ENCODE data around the gene SLC32A1. TPM values are rescaled to one million over a fixed set of nuclear protein-coding genes. Genes with fewer than 3 reads are reported as not detected.

Gene SLC32A1
- total RNA-seq, 2 experiments from 2014 or later = not detected

GRCh38 chr20:38735172-38735571 is 10.9 kb downstream of the SLC32A1 start:
- ChIA-PET POLR2A (no interaction called here), CTCF (interaction anchor here (0.7 to 1.5 kb wide), 3 partner anchors 8 to 195 kb away, joined by 3 to 7 read pairs (median 3); no protein-coding TSS in a partner anchor)
- Mint-ChIP-seq H3K4me1 (ENCODE audit: low read depth) (peaks cover 13% of the 10 kb centered on the region), H3K27me3 (peaks cover 62% of the 10 kb centered on the region), H3K4me3 (no peak overlapping the region), H3K9me3 (no peaks in the 10 kb centered on the region), H3K27ac (no peak overlapping the region), H3K36me3 (ENCODE audit: low read depth) (no peaks in the 10 kb centered on the region)
- DNase-seq = no peak
- ATAC-seq = no peak
- TF ChIP-seq CTCF (IDR thresholded peaks at IDR 0.05) = no peak
- intact Hi-C loops (cut with micrococcal nuclease) = no loop called here

GRCh38 chr20:38737887-38738286 is 13.6 kb downstream of the SLC32A1 start:
- Mint-ChIP-seq H3K36me3 (ENCODE audit: low read depth) (no peaks in the 10 kb centered on the region), H3K4me1 (ENCODE audit: low read depth) (no peaks in the 10 kb centered on the region), H3K27ac (no peak overlapping the region), H3K27me3 (peaks cover 59% of the 10 kb centered on the region), H3K9me3 (no peaks in the 10 kb centered on the region), H3K4me3 (no peak overlapping the region)
- POLR2A ChIA-PET = no interaction called here
- intact Hi-C loops (cut with micrococcal nuclease) = no loop called here
- CTCF ChIA-PET = interaction anchor here (2.0 to 2.6 kb wide), 2 partner anchors 13 to 155 kb away, joined by 4 to 11 read pairs; no protein-coding TSS in a partner anchor
- no peak for DNase-seq
- ATAC-seq = no peak
- no peak for TF ChIP-seq CTCF (IDR thresholded peaks at IDR 0.05)

- DNase-seq (no peak), ATAC-seq (no peak)
- intact Hi-C loops (cut with micrococcal nuclease) = loop anchor here (5.0 kb wide), 1 partner anchor 62 kb away; the partner anchor contains the start of gene PPP1R16B
- Mint-ChIP-seq H3K4me3 (no peak overlapping the region), H3K27ac (no peak overlapping the region), H3K27me3 (peaks cover 17% of the 10 kb centered on the region), H3K9me3 (no peaks in the 10 kb centered on the region), H3K36me3 (ENCODE audit: low read depth) (no peaks in the 10 kb centered on the region), H3K4me1 (ENCODE audit: low read depth) (peaks cover 19% of the 10 kb centered on the region)
- TF ChIP-seq CTCF (IDR thresholded peaks at IDR 0.05) = no peak
- ChIA-PET CTCF (interaction anchor here (1.1 to 1.7 kb wide), 2 partner anchors 14 to 15 kb away, joined by 3 to 8 read pairs; no protein-coding TSS in a partner anchor), POLR2A (no interaction called here)
Measured at GRCh38 chr20:38745757-38746156, 21.5 kb downstream of the SLC32A1 start.

GRCh38 chr20:38747495-38748096 is 23.3 kb downstream of the SLC32A1 start:
- CTCF ChIA-PET = interaction anchor here (1.0 to 8.4 kb wide), 6 partner anchors 17 to 180 kb away, joined by 3 to 110 read pairs (median 7); partner anchors contain the start of genes PPP1R16B and SLC32A1
- peaks cover 6% of the 10 kb centered on the region for H3K27me3 Mint-ChIP-seq
- ATAC-seq = no peak

More at GRCh38 chr20:38747495-38748096, 23.3 kb downstream of the SLC32A1 start:
- intact Hi-C loops (cut with micrococcal nuclease) = loop anchor here (5.0 kb wide), 1 partner anchor 60 kb away; the partner anchor contains the start of gene PPP1R16B
- Mint-ChIP-seq H3K9me3 (no peaks in the 10 kb centered on the region), H3K27ac (peak overlapping the region; percentile 97), H3K4me3 (peak overlapping the region; percentile 96), H3K36me3 (ENCODE audit: low read depth) (no peaks in the 10 kb centered on the region), H3K4me1 (ENCODE audit: low read depth) (peaks cover 22% of the 10 kb centered on the region)
- no peak for DNase-seq
- TF ChIP-seq CTCF (IDR thresholded peaks at IDR 0.05) = no peak
- POLR2A ChIA-PET = interaction anchor here (0.6 to 1.1 kb wide), 4 partner anchors 21 to 127 kb away, joined by 3 to 4 read pairs (median 3); no protein-coding TSS in a partner anchor

Measured in activated CD8-positive, alpha-beta T cell treated with anti-CD3 and anti-CD28 coated beads for 36 hours (primary cell).